ENCODE data around the gene ZNF335. TPM values are rescaled to one million over a fixed set of nuclear protein-coding genes. Genes with fewer than 3 reads are reported as not detected.

ZNF335 gene
- total and polyA plus RNA-seq, 2 of the 13 experiments (the other 11 are each of a cell fraction or from before 2014, with no cell fraction given) = 9.7 to 13.7 TPM

GRCh38 chr20:45921337-45922189, 50.4 kb downstream of the ZNF335 start (continued):
- TF ChIP-seq RERE (CRISPR knock-in tag; IDR thresholded peaks at IDR 0.05; ENCODE audit: low read depth) (peak; percentile 18; the same call in 1 of the 2 replicates), SOX13 (IDR thresholded peaks at IDR 0.05) (no peak), SOX13 (CRISPR knock-in tag; conservative IDR thresholded peaks at IDR 0.05 in 1 of 2, IDR thresholded peaks at IDR 0.05 in 1 of 2) (peak in 1 of 2 experiments; percentile 56; a peak in 2 of 4 replicates), STAG1 (CRISPR knock-in tag; IDR thresholded peaks at IDR 0.05) (no peak), GFI1 (CRISPR knock-in tag; IDR thresholded peaks at IDR 0.05; ENCODE audit: borderline replicate concordance) (peak; percentile 91), ZNF33A (CRISPR knock-in tag; IDR thresholded peaks at IDR 0.05; ENCODE audit: borderline replicate concordance) (no peak), NFE2L1 (CRISPR knock-in tag; IDR thresholded peaks at IDR 0.05; ENCODE audit: borderline replicate concordance) (no peak), TCF7L2 (IDR thresholded peaks at IDR 0.05; ENCODE audit: low read depth, low read length) (no peak), ZNF572 (CRISPR knock-in tag; IDR thresholded peaks at IDR 0.05) (0 out of 2 replicates have a peak, but pooled peaks have one; percentile 40), FOSL1 (CRISPR knock-in tag; IDR thresholded peaks at IDR 0.05; ENCODE audit: borderline replicate concordance) (no peak), TEAD3 (CRISPR knock-in tag; optimal IDR thresholded peaks at IDR 0.05; ENCODE audit: borderline replicate concordance) (peak; percentile 71), HNF4A (CRISPR knock-in tag; IDR thresholded peaks at IDR 0.05) (peak; percentile 89), ZNF619 (CRISPR knock-in tag; IDR thresholded peaks at IDR 0.05) (no peak)
- TF ChIP-seq, protein P1, sequence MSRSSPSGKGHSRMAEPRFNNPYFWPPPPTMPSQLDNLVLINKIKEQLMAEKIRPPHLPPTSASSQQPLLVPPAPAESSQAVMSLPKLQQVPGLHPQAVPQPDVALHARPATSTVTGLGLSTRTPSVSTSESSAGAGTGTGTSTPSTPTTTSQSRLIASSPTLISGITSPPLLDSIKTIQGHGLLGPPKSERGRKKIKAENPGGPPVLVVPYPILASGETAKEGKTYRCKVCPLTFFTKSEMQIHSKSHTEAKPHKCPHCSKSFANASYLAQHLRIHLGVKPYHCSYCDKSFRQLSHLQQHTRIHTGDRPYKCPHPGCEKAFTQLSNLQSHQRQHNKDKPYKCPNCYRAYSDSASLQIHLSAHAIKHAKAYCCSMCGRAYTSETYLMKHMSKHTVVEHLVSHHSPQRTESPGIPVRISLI (CRISPR knock-in tag; IDR thresholded peaks at IDR 0.05; ENCODE audit: borderline replicate concordance) = peak; percentile 94
- TF ChIP-seq, protein P2, sequence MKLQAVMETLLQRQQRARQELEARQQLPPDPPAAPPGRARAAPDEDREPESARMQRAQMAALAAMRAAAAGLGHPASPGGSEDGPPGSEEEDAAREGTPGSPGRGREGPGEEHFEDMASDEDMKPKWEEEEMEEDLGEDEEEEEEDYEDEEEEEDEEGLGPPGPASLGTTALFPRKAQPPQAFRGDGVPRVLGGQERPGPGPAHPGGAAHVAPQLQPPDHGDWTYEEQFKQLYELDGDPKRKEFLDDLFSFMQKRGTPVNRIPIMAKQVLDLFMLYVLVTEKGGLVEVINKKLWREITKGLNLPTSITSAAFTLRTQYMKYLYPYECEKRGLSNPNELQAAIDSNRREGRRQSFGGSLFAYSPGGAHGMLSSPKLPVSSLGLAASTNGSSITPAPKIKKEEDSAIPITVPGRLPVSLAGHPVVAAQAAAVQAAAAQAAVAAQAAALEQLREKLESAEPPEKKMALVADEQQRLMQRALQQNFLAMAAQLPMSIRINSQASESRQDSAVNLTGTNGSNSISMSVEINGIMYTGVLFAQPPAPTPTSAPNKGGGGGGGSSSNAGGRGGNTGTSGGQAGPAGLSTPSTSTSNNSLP (IDR thresholded peaks at IDR 0.05; ENCODE audit: low read depth, low read length) = no peak
- TF ChIP-seq, protein P3, sequence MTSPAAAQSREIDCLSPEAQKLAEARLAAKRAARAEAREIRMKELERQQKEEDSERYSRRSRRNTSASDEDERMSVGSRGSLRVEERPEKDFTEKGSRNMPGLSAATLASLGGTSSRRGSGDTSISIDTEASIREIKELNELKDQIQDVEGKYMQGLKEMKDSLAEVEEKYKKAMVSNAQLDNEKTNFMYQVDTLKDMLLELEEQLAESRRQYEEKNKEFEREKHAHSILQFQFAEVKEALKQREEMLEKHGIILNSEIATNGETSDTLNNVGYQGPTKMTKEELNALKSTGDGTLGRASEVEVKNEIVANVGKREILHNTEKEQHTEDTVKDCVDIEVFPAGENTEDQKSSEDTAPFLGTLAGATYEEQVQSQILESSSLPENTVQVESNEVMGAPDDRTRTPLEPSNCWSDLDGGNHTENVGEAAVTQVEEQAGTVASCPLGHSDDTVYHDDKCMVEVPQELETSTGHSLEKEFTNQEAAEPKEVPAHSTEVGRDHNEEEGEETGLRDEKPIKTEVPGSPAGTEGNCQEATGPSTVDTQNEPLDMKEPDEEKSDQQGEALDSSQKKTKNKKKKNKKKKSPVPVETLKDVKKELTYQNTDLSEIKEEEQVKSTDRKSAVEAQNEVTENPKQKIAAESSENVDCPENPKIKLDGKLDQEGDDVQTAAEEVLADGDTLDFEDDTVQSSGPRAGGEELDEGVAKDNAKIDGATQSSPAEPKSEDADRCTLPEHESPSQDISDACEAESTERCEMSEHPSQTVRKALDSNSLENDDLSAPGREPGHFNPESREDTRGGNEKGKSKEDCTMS (CRISPR knock-in tag; conservative IDR thresholded peaks at IDR 0.05) = no peak

Measured in HepG2 (cell line).